H1 (cell line): Measurements from ENCODE around the gene PRDM5. TPM values are rescaled to one million over a fixed set of nuclear protein-coding genes. Genes with fewer than 3 reads are reported as not detected.

Experiments
- JUND ChIP-seq: IDR thresholded peaks from 2 replicates; pipeline ENCODE4 v1.6.1; 2011; ENCODE audit warnings: mild to moderate bottlenecking, improper control_type of control experiment, low read length
- MAFK ChIP-seq: IDR thresholded peaks from 2 replicates; pipeline ENCODE4 v1.6.1; 2012; ENCODE audit warnings: low read depth, mild to moderate bottlenecking, improper control_type of control experiment, low read length
- SP2 ChIP-seq: IDR thresholded peaks from 2 replicates; pipeline ENCODE4 v1.6.1; 2012; ENCODE audit warnings: mild to moderate bottlenecking, low read length, inconsistent platforms
- polyA plus RNA-seq, 7 experiments: library from polyadenylated mRNA; depleted of rRNA in 3 of 7; stranded (reverse) in 5 of 7; unstranded in 2 of 7; fragments of >200 nt in 5 of 7; fragments of 200-250 nt in 2 of 7; gene quantifications; 1 replicate in 5 of 7; 2 replicates in 1 of 7; 4 replicates in 1 of 7; pipeline versions ENCODE4 v1.2.1 to v1.2.3, GENCODE V29; 2011 to 2013; ENCODE audit warnings: missing spikeins in 2 of 7, mixed read lengths in 2 of 7
- total RNA-seq: library from RNA; stranded (reverse); fragmentation: NEBNext Ultra II Directional; extraction: Animal tissue kit (Norgen Biotek cat#: 25700); gene quantifications from 2 replicates; pipeline ENCODE4 v1.2.1, GENCODE V29; 2021

Gene PRDM5
- total and polyA plus RNA-seq, 2 of the 8 experiments (the other 6 are each of a cell fraction or from before 2014, with no cell fraction given) = 8.2 to 23.4 TPM

DNA sequence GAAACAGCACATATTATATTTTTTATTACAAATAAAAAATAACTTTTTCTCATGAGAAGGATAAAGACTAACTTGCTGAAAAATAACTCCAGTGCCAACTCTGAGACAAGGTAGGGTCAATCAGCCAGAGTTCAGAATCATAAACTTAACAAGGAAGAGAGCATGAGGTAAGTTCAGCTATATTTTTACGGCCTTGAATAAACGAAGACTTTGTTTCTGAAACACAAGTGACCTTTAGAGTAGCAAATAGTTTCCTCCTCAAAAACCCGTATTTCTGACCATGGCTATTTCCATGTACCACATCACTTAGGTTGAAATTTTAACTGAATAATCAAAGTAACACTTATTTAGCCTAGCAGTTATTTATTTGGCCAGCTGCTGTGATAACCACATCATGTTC is 45.5 kb downstream of the PRDM5 start (continued):
- TF ChIP-seq JUND (no peak), SP2 (no peak), MAFK (no peak)
